ENCODE results near the gene PARD6A.
A peak's percentile ranks its signal among the peaks of the same experiment; 100 is the strongest.

Gene PARD6A, protein sequence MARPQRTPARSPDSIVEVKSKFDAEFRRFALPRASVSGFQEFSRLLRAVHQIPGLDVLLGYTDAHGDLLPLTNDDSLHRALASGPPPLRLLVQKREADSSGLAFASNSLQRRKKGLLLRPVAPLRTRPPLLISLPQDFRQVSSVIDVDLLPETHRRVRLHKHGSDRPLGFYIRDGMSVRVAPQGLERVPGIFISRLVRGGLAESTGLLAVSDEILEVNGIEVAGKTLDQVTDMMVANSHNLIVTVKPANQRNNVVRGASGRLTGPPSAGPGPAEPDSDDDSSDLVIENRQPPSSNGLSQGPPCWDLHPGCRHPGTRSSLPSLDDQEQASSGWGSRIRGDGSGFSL

DNA sequence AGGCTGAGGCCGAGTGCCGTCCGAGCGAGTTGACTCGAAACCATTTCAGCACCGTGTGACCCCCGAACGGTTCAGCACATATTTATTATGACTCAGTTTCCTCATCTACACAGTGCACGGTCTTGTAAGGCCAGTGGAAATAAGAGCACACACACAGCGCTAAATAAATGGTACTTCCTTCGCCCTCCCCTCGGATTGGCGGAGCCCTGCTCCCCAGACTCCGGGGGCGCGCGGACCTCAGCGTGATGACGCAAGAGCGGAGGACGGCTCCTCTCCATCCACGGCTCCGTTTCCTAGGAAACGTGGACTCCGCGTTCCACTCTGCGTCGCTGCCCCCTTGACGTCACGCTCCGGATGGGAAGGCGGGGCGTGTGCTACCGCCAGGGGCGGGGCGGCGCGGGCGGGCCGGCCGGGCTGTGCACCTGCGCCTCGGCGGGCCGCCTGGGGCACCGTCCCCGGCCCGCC lies at the start of gene PARD6A:
Gene PARD6A, plus strand, starts transcription at position 397 of the 465 bp plus-strand sequence. CDS start 79 bp downstream, outside the sequence.
- peak; percentile 77 to 92 (median 89) for DNase-seq (ENCODE audit: low read depth in 2 of 3, low spot score in 2 of 3)

DNA sequence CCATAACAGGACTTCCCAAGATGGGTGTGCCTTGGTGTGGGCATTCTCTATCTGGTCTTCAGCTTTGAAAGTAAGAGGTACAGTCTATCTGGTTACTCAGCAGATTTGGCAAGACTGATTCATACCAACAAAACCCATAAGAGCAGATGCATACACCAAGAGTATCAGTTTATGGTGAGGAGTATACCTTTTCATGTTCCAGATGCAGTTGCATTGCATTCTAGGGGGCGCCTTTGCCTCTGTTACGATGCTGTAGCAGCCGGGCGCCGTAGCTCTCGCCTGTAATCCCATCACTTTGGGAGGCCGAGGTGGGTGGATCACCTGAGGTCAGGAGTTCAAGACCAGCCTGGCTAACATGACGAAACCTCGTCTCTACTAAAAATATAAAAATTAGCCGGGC lies 47.0 kb upstream of the PARD6A start:
- DNase-seq (ENCODE audit: low read depth in 2 of 3, low spot score in 2 of 3) = no peak

DNA sequence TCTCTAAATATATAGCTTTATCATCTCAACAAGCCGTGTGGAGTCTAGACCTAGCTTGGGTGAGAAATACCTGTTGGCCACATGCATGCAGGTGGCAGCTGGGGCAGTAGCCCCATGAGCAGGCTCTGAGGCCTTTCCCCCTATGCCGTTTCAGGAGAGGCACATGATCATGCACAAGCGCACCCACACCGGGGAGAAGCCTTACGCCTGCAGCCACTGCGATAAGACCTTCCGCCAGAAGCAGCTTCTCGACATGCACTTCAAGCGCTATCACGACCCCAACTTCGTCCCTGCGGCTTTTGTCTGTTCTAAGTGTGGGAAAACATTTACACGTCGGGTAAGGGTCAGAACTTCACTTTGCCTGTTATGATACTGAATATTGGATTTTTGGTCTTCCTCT lies 32.5 kb upstream of the PARD6A start:
- no peak for DNase-seq (ENCODE audit: low read depth in 2 of 3, low spot score in 2 of 3)

DNA sequence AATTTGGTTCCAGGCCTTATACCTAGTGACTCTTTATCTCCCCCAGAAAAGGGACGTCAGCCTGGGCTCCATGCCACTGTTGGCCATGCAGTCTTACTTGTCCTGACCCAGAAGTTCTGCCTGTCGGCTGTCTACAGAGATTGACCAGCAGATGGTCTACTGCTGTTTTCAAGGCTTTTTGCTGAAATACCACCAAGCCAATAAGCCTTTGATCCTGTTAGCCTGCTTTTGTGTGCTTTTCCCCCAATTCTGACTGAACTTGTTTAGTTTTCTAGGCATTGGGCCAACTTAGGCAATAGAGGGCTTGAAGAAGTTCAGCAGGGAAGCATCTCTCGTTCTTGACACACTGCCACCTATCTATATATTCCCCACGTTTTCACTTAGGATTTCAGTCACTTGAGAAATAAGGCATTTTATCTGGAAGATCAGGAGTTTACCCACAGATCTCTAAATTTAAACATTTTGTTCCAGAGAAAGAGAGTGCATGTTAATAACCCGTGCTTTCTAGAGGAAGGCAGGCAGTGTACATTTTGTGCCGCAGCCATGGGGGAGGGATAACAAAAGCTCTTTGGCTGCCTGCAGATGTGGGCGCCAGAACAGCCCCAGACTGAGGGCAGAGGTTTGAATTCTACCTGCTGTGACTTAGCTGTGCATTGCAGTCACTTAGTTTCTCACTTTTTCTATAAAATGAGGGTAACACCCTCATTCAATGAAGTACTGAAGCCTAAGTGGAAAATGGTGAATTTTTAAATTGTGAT lies 28.2 kb upstream of the PARD6A start:
- DNase-seq (ENCODE audit: low read depth in 2 of 3, low spot score in 2 of 3) = no peak

DNA sequence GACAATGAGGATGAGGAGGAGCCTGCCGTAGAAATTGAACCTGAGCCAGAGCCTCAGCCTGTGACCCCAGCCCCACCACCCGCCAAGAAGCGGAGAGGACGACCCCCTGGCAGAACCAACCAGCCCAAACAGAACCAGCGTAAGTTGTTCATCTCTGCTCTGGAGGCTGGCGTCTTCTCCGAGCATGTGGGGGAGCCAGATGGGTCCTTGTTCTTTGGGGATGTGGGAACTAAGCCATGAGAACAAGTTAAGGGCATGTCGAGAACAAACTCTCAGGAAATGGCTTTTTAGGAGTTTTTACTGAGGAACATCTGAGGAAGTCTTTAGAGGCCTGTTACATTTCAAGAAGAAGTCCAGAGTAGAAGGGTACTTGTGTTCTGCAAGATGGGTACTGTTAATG lies 24.0 kb upstream of the PARD6A start:
- DNase-seq (ENCODE audit: low read depth in 2 of 3, low spot score in 2 of 3) = no peak

DNA sequence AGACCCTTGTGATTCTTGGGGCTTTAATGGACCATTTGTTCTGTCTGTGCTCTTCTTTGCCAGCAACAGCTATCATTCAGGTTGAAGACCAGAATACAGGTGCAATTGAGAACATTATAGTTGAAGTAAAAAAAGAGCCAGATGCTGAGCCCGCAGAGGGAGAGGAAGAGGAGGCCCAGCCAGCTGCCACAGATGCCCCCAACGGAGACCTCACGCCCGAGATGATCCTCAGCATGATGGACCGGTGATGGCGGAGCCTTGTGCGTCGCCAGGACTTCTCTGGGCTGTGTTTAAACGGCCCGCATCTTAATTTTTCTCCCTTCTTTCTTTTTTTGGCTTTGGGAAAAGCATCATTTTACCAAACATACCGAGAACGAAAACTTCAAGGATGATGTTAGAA lies 23.1 kb upstream of the PARD6A start:
- DNase-seq (ENCODE audit: low read depth in 2 of 3, low spot score in 2 of 3) = no peak

DNA sequence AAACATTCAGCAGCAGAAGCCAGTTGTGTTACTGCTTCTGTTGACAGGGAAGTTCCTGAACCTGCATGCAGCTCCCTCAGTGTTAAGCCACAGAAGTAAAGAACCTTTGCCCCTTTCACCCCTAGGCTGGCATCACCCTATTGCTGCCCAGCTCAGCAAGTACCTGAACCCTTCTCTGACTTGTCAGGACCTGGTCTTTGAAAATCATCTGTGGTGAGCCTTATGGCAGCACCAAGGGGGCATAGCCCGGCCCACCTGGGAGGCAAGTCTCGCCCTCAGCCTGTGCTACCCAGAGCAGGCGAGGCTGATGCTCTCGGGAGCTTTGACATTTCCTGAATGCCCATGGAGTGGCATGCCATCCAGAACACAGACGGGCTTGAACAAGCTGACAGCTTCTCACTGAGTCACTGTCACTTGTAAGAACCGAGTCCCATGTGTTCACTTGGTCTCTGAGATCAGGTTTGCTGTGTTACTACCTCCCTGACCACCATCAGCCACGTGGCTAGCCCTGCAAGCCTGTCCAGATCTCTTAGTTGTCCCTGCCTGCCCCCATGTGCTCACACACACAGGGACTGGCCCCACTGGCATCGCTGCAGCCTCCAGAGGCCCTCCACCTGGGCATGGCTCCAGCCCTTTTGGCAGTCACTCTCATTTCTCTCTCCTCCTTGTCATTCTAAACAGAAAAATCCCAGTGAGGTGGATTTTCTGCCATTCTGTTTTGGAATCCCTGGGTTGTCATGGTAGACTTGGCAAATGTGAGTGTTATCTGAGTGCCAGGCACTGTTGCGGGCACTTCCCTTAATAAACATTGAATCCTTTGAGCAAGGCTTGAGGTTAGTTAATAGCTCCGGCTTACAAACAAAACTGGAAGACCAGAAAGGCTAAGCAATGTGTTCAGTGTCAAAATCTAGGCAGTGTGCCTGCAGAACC lies 18.7 kb upstream of the PARD6A start:
- no peak for DNase-seq (ENCODE audit: low read depth in 2 of 3, low spot score in 2 of 3)

DNA sequence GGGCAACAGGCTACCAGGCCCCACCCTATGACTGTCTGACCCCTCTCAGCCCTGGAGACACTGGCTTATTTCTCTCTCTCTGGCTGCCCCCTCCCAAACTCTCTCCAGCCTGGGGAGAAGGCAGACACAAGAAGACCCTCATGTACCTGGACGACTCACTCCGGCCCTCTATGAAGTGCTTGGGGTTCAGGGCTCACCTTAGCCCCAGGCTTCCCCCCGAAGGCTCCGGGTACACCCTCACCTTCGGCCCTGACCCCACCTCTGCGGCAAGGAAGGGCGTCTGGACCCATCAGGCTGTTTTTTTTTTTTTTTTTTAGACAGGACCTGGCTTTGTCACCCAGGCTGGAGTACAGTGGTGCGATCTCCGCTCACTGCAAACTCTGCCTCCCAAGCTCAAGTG lies 16.7 kb upstream of the PARD6A start:
- DNase-seq (ENCODE audit: low read depth in 2 of 3, low spot score in 2 of 3) = no peak

DNA sequence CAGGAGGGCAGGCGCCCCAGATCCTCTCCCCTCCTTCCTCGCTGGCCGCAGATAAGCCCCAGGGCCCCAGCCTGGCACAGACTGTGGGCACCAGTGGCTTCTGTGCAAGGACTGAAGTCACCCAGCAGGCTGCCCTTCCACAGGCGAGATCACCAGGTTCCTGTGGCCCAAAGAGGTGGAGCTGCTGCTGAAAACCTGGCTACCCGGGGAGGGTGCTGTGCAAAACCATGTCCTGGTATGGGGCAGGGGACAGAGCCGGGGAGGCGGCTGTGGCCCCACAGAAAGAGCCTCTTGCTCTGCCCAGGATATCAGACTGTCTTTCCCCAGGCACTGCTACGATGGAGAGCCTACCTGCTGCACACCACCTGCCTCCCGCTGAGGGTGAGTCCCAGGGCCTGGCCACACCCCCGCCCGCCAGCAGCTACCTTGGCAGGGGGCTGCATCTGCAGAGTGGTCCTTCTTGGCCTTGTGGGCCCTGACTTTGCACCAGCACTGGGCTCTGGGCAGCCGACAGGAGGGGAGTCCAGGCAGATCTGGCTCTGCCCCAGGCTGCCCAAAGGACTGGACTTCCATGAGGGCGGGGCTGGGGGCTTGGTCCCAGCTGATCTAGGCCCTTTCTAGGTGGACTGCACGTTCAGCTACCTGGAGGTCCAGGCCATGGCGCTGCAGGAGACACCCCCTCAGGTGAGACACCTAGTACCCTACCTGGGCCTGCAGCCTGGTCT lies 15.2 kb upstream of the PARD6A start:
- DNase-seq (ENCODE audit: low read depth in 2 of 3, low spot score in 2 of 3) = no peak

DNA sequence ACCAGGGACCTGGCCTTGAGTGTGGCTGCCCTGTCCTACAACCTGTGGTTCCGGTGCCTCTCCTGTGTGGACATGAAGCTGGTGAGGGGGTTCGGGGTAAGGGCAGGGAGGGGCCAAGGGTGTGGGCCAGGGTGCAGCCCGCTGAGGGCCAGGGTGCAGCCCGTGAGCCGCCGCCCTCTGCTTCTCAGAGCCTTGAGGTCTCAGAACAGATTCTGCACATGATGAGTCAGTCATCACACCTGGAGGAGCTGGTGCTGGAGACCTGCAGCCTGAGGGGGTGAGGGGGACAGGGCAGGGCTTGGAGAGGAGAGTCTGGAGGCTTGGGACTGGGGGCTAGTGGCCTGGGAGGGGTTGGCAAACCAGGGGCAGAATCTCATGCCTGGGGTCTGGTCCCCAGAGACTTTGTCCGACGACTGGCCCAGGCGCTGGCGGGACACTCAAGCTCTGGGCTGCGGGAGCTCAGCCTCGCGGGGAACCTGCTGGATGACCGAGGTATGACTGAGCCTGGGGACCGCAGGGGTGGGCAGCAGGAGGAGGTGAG lies 13.6 kb upstream of the PARD6A start:
- DNase-seq (ENCODE audit: low read depth in 2 of 3, low spot score in 2 of 3) = no peak

DNA sequence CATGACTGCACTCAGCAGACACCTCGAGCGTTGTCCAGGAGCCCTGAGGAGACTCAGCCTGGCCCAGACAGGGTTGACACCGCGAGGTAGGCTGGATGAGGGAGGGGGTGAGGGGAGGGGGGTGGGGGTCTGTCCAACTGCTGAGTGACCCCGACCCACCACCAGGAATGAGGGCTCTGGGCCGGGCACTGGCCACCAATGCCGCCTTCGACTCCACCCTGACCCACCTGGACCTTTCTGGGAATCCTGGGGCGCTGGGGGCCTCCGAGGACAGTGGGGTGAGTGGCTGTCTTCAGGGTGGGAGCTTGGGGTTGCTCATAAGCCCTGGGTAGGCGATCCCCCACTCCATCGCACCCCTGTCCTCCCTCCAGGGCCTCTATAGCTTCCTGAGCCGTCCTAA lies 13.1 kb upstream of the PARD6A start:
- no peak for DNase-seq (ENCODE audit: low read depth in 2 of 3, low spot score in 2 of 3)

DNA sequence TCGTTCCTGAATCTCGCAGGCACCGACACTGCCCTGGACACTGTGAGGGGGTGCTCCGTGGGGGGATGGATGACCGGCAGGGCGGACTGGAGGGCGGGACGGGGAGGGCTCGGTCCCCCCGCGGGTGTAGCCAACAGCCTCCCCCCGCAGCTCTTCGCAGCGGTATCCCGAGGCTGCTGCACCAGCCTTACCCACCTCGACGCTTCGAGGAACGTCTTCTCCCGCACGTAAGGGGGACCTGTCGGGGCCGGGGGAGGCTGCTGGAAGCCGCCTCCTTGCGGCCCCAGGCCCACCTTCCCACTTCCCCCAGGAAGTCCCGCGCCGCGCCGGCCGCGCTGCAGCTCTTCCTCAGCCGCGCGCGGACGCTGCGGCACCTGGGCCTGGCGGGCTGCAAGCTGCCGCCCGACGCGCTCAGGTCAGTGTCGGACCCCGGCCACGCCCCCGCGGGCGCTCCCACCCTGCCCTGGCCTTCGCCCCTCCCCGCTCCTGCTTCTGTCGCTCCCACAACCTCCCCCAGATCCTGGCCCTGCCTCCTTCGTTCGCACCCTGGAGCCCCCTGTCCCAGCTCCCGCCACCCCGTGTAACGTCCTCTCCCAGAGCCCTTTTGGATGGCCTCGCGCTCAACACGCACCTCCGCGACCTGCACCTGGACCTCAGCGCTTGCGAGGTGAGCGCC lies 12.5 kb upstream of the PARD6A start:
- DNase-seq (ENCODE audit: low read depth in 2 of 3, low spot score in 2 of 3) = no peak

DNA sequence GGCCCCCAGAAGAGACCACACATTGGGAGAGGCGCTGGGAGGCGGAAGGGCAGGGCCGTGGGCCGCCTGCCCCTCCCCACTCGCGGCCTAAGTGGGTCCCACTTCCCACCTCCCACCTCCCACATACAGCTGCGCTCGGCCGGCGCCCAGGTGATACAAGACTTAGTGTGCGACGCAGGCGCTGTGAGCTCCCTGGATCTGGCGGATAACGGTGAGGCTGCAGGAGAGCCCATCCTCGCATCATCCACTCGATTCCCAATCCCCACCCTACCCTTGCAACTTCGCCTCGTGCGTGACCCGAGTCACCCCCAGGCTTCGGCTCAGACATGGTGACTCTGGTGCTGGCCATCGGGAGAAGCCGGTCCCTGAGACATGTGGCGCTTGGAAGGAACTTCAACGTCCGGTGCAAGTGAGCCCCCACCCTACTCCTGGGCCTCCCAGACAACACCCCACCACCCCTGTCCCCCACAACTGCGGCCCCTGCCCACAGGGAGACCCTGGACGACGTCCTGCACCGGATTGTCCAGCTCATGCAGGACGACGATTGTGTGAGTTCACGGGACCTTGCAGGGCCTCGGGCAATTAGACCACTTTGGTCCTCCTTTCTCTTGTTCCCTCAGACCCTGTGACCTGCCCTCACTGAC lies 11.9 kb upstream of the PARD6A start:
- DNase-seq (ENCODE audit: low read depth in 2 of 3, low spot score in 2 of 3) = no peak

DNA sequence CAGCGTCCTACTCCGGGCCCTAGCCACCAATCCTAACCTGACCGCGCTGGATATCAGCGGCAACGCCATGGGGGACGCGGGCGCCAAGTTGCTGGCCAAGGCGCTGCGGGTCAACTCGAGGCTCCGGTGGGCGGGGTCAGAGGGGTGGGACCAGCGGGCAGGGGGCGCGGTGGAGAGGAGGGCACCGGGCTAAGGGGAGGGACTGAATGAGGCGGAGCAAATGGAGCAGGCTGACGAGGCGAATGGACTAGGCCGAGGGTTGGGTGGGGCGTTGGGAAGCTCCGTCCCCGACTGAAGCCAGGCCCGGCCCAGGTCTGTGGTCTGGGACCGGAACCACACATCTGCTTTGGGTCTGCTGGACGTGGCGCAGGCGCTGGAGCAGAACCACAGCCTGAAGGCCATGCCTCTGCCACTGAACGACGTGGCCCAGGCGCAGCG lies 11.2 kb upstream of the PARD6A start:
- no peak for DNase-seq (ENCODE audit: low read depth in 2 of 3, low spot score in 2 of 3)

DNA sequence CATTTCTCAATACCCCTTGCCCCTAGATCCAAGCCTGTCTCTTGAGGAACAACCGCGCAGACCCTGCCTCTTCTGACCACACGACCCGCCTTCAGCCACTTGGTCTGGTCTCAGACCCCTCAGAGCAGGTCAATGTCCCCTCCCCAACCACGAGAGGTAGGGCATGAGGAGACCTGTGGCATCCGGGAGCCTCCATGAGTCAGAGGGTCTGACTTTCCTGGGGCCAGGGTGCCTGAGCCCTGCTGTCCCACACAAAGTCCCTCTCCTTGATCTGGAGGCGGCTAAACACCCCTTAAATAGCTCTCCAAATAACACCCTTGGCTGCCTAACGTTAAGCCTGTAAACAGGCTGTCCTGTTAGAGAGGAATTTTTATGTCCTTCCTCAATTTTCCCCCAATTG lies 10.7 kb upstream of the PARD6A start:
- DNase-seq (ENCODE audit: low read depth in 2 of 3, low spot score in 2 of 3) = no peak

DNA sequence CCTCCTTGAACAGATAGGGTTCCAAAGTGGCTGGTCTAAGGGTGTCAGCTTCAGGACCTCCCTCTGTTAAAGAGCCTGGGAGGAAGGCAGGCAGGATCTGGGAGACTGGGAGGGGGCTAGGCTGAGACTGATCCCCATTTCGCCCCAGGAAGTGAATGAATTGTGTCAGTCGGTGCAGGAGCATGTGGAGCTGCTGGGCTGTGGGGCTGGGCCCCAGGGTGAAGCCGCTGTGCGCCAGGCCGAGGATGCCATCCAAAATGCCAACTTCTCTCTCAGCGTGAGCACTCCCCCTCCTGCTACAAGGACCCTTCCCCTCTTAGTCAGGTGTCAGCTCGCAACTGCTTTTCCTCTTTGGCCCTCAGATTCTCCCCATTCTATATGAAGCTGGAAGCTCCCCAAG lies 9.7 kb upstream of the PARD6A start:
- no peak for DNase-seq (ENCODE audit: low read depth in 2 of 3, low spot score in 2 of 3)

DNA sequence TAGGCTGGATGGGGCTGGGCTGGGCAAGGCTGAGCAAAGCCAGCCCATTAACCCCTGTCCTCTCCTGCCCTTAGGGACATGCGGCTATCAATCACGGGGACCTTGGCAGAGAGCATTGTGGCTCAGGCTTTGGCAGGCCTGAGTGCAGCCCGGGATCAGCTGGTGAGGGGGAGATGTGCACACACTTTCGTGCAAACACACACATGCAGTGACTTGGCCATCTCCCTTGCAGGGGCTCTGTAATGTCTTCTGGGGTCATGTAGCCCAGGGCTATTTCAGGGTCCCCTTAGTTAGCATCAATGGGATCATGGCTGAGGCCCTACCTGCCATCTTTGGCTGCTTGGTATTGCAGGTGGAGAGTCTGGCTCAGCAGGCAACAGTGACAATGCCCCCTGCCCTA lies 8.9 kb upstream of the PARD6A start:
- no peak for DNase-seq (ENCODE audit: low read depth in 2 of 3, low spot score in 2 of 3)

DNA sequence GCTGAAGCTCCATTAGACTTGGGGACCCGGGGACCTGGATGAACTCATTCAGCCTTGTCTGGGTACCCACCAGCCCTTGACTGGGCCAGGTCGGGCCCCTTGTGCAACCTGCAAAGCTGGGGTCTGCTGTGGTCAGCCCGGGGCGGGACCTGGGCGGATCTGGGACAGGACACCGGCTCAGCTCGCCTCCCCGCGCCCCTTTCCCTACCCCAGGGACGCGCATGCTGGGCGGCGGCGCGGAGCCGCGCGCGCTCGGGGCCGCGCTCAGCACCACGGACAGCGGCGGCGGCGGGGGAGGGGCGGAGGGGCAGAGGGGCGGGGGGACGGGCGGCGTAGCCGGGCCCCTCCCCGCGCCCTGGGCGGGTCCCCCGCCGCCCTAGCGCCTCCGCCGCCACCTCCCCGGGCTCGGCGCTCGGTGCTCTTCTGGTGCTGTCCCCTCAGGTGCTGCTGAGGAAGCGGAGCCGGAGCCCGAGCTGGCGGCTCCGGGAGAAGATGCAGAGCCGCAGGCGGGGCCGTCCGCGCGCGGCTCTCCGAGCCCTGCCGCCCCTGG lies 8.1 kb upstream of the PARD6A start:
- DNase-seq (ENCODE audit: low read depth in 2 of 3, low spot score in 2 of 3) = no peak

DNA sequence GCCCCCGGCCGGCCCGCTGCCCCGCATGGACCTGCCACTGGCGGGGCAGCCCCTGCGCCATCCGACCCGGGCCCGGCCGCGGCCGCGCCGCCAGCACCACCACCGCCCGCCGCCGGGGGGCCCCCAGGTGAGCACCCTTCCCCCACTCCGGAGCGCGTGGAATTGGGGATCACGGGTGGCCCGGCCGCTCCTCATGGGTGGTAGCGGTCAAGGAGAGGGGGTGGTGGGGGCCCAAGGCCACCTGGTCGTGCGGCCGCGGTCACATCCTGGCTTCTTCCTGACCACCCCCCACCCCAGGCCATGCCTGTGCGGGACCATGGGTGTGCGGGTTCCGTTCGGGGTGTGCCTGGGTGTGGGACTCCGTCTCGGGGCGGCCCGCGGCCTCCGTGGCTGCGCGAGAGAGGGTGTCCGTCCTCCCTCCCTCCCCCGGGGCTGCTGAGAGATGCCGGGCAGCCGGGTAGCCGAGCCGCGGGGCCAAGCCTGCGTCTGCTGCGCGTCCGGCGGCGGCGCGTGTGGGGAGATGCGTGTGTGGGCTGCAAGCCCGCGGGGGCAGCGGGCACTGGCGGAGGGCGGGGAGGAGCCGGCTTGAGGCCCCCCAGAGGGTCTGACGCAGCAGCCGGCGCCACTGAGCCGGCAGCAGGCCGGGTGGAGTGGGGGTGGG lies 7.5 kb upstream of the PARD6A start:
- DNase-seq (ENCODE audit: low read depth in 2 of 3, low spot score in 2 of 3) = no peak

Measured in activated CD8-positive, alpha-beta memory T cell treated with anti-CD3 and anti-CD28 coated beads for 48 hours (primary cell).